Measurements from ENCODE around the gene PIGU.

The PIGU gene

GRCh38 chr20:34632870-34633452 is 43.9 kb downstream of the PIGU start:
- H3K4me3 ChIP-seq (replicated peaks; ENCODE audit: insufficient read depth, low read length): no peak overlapping the region
- DNase-seq (ENCODE audit: low read depth in 1 of 2, low spot score in 1 of 2): no peak
- H3K27ac ChIP-seq (replicated peaks): no peak overlapping the region
- no peaks in the 10 kb centered on the region for H3K27me3 ChIP-seq (ENCODE audit: insufficient read depth, poor library complexity, severe bottlenecking)
- TF ChIP-seq POLR2AphosphoS5 (IDR thresholded peaks at IDR 0.05; ENCODE audit: low read depth) (no peak), GABPA (IDR thresholded peaks at IDR 0.05; ENCODE audit: low read depth) (no peak), CTCF (IDR thresholded peaks at IDR 0.05; ENCODE audit: insufficient read depth, low read length) (no peak), SPI1 (IDR thresholded peaks at IDR 0.05; ENCODE audit: borderline replicate concordance, low read depth) (no peak), REST (IDR thresholded peaks at IDR 0.05; ENCODE audit: insufficient replicate concordance, low read depth) (no peak)

- H3K27ac ChIP-seq (replicated peaks): no peak overlapping the region
- DNase-seq (ENCODE audit: low read depth in 1 of 2, low spot score in 1 of 2): no peak
- H3K4me3 ChIP-seq (replicated peaks; ENCODE audit: insufficient read depth, low read length): no peak overlapping the region
- TF ChIP-seq GABPA (IDR thresholded peaks at IDR 0.05; ENCODE audit: low read depth): no peak
- no peak for TF ChIP-seq REST (IDR thresholded peaks at IDR 0.05; ENCODE audit: insufficient replicate concordance, low read depth)
- TF ChIP-seq CTCF (IDR thresholded peaks at IDR 0.05; ENCODE audit: insufficient read depth, low read length): no peak
- TF ChIP-seq POLR2AphosphoS5 (IDR thresholded peaks at IDR 0.05; ENCODE audit: low read depth): no peak
- no peak for TF ChIP-seq SPI1 (IDR thresholded peaks at IDR 0.05; ENCODE audit: borderline replicate concordance, low read depth)
- H3K27me3 ChIP-seq (ENCODE audit: insufficient read depth, poor library complexity, severe bottlenecking): no peaks in the 10 kb centered on the region
Measured at GRCh38 chr20:34629904-34630303, 47.0 kb downstream of the PIGU start.

GRCh38 chr20:34629342-34629741 is 47.5 kb downstream of the PIGU start:
- TF ChIP-seq POLR2AphosphoS5 (IDR thresholded peaks at IDR 0.05; ENCODE audit: low read depth) (no peak), SPI1 (IDR thresholded peaks at IDR 0.05; ENCODE audit: borderline replicate concordance, low read depth) (no peak), REST (IDR thresholded peaks at IDR 0.05; ENCODE audit: insufficient replicate concordance, low read depth) (no peak), CTCF (IDR thresholded peaks at IDR 0.05; ENCODE audit: insufficient read depth, low read length) (no peak), GABPA (IDR thresholded peaks at IDR 0.05; ENCODE audit: low read depth) (no peak)
- Histone ChIP-seq H3K27me3 (ENCODE audit: insufficient read depth, poor library complexity, severe bottlenecking) (no peaks in the 10 kb centered on the region), H3K4me3 (replicated peaks; ENCODE audit: insufficient read depth, low read length) (no peak overlapping the region), H3K27ac (replicated peaks) (no peak overlapping the region)
- no peak for DNase-seq (ENCODE audit: low read depth in 1 of 2, low spot score in 1 of 2)

All from HL-60 (cell line).